ENCODE data around the gene COPG2.

Gene COPG2

GRCh38 chr7:130492523-130493274 is 175.8 kb downstream of the COPG2 start:
- DNase-seq: peak; percentile 11

DNA sequence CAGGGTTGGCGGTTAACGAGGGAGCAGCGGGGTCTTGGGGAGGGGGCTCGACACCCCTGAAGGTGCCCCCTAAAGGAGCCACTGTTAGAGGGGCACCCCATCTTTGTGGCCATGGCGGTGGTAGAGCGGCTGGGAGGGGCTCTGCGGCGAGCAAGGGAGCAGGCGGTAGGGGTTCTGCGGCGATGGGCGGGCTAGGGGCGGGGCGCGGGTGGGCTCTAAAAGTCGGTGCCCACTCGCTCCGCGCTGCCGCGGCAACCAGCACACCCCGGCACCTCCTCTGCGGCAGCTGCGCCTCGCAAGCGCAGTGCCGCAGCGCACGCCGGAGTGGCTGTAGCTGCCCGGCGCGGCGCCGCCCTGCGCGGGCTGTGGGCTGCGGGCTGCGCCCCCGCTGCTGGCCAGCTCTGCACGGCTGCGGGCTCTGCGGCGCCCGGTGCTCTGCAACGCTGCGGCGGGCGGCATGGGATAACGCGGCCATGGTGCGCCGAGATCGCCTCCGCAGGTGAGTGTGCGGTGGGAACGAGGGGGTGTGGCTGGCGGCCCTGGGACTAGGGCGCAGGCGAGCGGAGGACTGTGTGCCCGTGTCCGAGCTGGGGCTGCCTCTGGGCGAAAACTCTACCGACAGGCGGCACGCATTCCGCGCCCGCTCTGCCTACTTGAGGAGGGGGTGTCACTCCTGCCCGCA is 176.6 kb downstream of the COPG2 start, which contains the start of gene MEST:
MEST (plus strand) TSS at position 245 of the 682 bp plus-strand sequence; CDS start at position 474, 229 bp downstream.
- DNase-seq: peak; percentile 45

GRCh38 chr7:130490888-130491804 is 177.4 kb downstream of the COPG2 start:
- peak; percentile 38 for DNase-seq

- DNase-seq: no peak
These were observed 178.2 kb downstream of the COPG2 start for GRCh38 chr7:130490311-130490791.

GRCh38 chr7:130489140-130489983 is 179.2 kb downstream of the COPG2 start:
- peak; percentile 90 for DNase-seq

DNA sequence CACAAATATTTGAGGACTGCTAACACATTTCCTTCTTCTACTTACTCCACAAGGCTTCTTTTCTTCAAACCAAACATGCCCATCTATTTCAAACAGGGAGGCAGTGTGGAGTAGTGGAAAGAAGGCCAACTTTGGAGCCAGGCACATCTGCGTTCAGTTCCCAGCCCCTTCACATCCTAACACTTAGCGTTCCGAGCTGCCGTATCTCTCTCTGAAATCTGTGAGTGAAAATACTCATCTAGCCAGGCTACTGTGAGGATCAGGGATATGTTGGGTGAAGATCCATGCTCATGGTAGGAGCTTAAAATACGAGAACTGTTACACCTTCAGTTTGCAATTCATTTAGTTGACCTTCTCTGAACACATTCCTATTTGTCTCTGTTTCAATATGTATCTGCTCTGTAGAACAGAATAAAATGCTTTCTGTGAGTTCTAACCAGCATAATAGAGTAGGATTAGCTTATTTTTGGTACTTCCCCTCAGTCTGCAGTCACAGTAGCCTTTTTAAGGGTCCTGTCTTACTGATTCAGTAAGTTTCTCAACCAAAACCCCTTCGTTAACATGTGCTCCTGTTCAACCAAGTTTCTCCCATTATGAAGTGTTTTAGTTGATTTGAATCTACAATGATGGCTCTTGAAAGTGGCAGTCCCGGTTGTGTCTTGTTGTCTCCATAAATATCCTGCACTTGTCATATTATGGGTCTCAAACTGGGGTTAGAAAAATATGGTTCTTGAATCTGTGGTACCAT is 180.0 kb downstream of the COPG2 start:
- no peak for DNase-seq

- DNase-seq: no peak
These were observed 181.6 kb downstream of the COPG2 start for GRCh38 chr7:130486954-130487436.

- DNase-seq: no peak
These were observed 182.2 kb downstream of the COPG2 start for GRCh38 chr7:130486114-130486953.

GRCh38 chr7:130485734-130486113 is 182.8 kb downstream of the COPG2 start:
- no peak for DNase-seq

DNA sequence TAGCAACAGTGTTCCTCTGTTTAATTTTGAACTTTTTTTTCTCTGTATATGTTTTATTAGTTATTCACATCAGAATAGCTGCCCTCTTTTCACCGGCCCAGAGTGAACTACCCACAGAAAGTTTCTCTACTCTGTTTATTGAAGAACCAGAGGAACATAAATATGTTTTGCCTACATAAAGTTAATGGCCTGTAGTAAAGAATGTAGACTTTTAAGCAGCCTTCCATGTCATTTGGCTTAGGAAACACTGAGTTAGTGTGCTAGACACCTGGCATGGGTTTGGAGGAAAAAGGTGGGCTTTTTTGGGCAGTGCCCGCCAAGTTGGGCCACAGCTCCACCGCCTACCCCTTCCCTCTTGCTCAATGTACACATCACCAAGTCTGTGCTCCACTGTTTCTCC is 185.5 kb downstream of the COPG2 start:
- no peak for DNase-seq

- DNase-seq: peak; percentile 12
These were observed 186.7 kb downstream of the COPG2 start for GRCh38 chr7:130481898-130482297.

DNA sequence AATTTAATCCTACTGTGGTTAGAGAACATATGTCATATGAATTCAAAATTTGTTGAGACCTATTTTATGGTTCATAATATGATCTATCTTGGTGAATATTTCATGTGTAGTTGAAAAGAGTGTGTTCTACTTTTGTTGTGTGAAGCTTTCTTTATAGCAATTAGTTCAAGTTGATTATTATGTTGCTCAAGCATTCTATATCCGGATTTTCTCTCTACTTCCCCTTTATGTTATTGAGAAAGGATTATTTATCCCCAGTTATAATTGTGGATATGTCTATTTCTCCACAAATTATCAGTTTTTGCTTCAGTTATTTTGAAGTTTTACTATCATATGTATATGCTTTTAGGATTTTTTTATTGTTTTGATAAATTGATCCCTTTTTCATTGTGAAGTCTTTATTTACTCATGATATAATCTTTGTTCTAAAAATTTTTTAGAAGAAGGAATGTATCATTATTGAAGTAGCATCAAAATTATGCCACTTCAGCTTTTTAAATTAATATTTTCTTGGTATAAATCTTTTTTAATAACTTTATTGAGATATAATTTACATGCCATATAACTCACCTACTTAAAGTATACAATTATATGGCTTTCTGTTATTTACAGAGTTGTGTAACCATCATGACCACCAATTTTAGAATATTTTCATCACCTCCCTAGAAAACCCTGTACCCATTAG is 188.7 kb downstream of the COPG2 start:
- DNase-seq: no peak

- no peak for DNase-seq
These were observed 189.6 kb downstream of the COPG2 start for GRCh38 chr7:130478991-130479390.

- DNase-seq: no peak
These were observed 192.0 kb downstream of the COPG2 start for GRCh38 chr7:130476297-130477150.

- no peak for DNase-seq
These were observed 192.8 kb downstream of the COPG2 start for GRCh38 chr7:130475776-130476175.

DNA sequence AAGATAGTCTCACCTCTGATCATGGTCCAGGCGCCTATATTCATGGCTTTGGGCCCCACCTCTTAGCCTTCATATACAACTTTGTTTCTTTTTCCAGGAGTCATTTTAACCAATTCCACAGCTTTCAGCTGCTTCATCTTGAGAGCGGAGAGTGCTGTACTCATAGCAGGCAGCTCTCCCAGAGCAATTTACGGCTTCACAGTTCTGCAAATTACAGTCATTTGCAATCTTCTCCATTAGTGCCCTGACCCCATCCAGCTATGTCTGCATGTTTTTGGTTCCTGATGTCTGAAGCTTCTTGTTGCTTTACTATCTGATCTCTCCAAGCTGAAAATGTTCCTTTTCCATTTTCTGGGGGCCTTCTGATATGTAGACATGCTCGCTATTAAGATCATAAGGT is 194.7 kb downstream of the COPG2 start:
- DNase-seq: no peak

- DNase-seq: no peak
These were observed 195.3 kb downstream of the COPG2 start for GRCh38 chr7:130473289-130473688.

DNA sequence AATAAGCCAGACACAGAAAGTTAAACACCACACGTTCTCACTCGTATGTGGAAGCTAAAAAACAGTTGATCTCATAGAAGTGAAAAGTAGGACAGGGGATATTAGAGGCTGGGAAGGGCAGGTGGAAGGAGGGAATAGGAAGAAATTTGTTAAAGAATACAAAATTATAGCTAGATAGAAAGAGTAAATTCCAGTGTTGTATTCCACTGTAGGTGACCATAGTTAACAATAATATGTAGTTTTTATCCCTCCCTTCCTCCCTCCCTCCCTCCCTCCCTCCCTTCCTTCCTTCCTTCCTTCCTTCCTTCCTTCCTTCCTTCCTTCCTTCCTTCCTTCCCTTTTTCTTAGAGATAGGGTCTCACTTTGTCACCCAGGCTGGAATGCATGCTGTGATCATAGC is 196.6 kb downstream of the COPG2 start:
- DNase-seq: no peak

DNA sequence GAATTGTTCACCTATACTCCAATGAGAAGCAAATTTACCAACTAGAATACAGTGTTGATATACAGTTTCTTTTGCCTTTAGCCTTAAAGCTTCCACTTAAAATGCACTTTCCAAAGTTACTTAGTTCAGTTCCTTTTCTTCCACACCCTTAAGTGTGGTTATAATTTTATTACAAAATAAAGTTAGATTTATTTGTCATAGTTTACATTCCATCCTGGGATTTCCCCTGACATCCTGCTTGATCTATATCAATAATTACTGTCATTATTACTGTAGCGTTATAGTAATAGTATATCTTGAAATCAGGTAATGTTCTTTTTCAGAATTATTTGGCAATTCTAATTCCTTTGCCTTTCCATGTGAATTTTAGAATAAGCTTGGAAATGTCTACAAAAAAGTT is 199.9 kb downstream of the COPG2 start:
- no peak for DNase-seq

All from EL (cell line).